Trophoblast cell (in vitro differentiated cells and primary cell): ENCODE results near the gene ADGRL1.
A peak's percentile ranks its signal among the peaks of the same experiment; 100 is the strongest.
"Not testable (repeated sequence)": the region's sequence is repeated elsewhere in the genome, so short reads cannot be mapped to it uniquely, and the experiment has no call there.

Experiments used
- DNase-seq, 2 donors: peaks; one replicate each; pipeline ENCODE4 v3.0.0-alpha.2; 2016
- H2AFZ ChIP-seq: 2 replicates; pipeline ENCODE4 v1.6.1; 2013; ENCODE audit warnings: low read length, moderate library complexity, mild to moderate bottlenecking; ENCODE audit not compliant: insufficient read depth, poor library complexity
- H2AK5ac ChIP-seq: 2 replicates; pipeline ENCODE4 v1.6.1; 2013; ENCODE audit warnings: mild to moderate bottlenecking, low read length
- H2BK120ac ChIP-seq: 2 replicates; pipeline ENCODE4 v1.6.1; 2013; ENCODE audit warnings: low read length, mild to moderate bottlenecking, moderate library complexity; ENCODE audit not compliant: insufficient read depth, poor library complexity
- H2BK12ac ChIP-seq: 2 replicates; pipeline ENCODE4 v1.6.1; 2013; ENCODE audit warnings: mild to moderate bottlenecking, low read length, moderate library complexity
- H2BK5ac ChIP-seq: 2 replicates; pipeline ENCODE4 v1.6.1; 2013; ENCODE audit warnings: low read length, low read depth, moderate library complexity, mild to moderate bottlenecking; ENCODE audit not compliant: poor library complexity
- H3K14ac ChIP-seq: 2 replicates; pipeline ENCODE4 v1.6.1; 2013; ENCODE audit warnings: mild to moderate bottlenecking, low read length
- H3K18ac ChIP-seq: 2 replicates; pipeline ENCODE4 v1.6.1; 2013; ENCODE audit warnings: mild to moderate bottlenecking, low read length
- H3K23ac ChIP-seq: 2 replicates; pipeline ENCODE4 v1.6.1; 2013; ENCODE audit warnings: low read length
- H3K27ac ChIP-seq: 2 replicates; pipeline ENCODE4 v1.5.1; 2013; ENCODE audit warnings: low read depth, mild to moderate bottlenecking, inconsistent platforms, low read length, moderate library complexity
- H3K27me3 ChIP-seq: 2 replicates; pipeline ENCODE4 v1.6.1; 2013; ENCODE audit warnings: inconsistent platforms, mild to moderate bottlenecking, low read length, moderate library complexity; ENCODE audit not compliant: insufficient read depth
- H3K36me3 ChIP-seq, 2 experiments: 1 replicate in 1 of 2; 2 replicates in 1 of 2; pipeline ENCODE4 v1.6.1; 2013; ENCODE audit warnings: low read length in 2 of 2, mild to moderate bottlenecking in 2 of 2, moderate library complexity in 1 of 2; ENCODE audit not compliant: insufficient read depth in 2 of 2, control insufficient read depth in 1 of 2
- H3K4ac ChIP-seq: 2 replicates; pipeline ENCODE4 v1.6.1; 2013; ENCODE audit warnings: low read depth, mild to moderate bottlenecking, low read length, moderate library complexity
- H3K4me1 ChIP-seq, 2 experiments: 1 replicate in 1 of 2; 2 replicates in 1 of 2; pipeline ENCODE4 v1.6.1; 2013; ENCODE audit warnings: low read length in 2 of 2, mild to moderate bottlenecking in 2 of 2, moderate library complexity in 1 of 2; ENCODE audit not compliant: insufficient read depth in 2 of 2, control insufficient read depth in 1 of 2
- H3K4me2 ChIP-seq: 2 replicates; pipeline ENCODE4 v1.6.1; 2013; ENCODE audit warnings: inconsistent platforms, mild to moderate bottlenecking, low read length, moderate library complexity
- H3K4me3 ChIP-seq: 2 replicates; pipeline ENCODE4 v1.5.1; 2013; ENCODE audit warnings: mild to moderate bottlenecking, low read depth, low read length, inconsistent platforms
- H3K79me1 ChIP-seq: one replicate; pipeline ENCODE4 v1.6.1; 2013; ENCODE audit warnings: low read length
- H3K79me2 ChIP-seq: 2 replicates; pipeline ENCODE4 v1.6.1; 2013; ENCODE audit warnings: low read length, mild to moderate bottlenecking; ENCODE audit not compliant: control insufficient read depth, insufficient read depth, poor library complexity
- H3K9ac ChIP-seq: 2 replicates; pipeline ENCODE4 v1.6.1; 2013; ENCODE audit warnings: mild to moderate bottlenecking, low read length
- H3K9me3 ChIP-seq: 2 replicates; pipeline ENCODE4 v1.6.1; 2013; ENCODE audit warnings: low read depth, mild to moderate bottlenecking, control low read depth, inconsistent platforms, low read length; ENCODE audit not compliant: insufficient read depth
- H4K12ac ChIP-seq: 2 replicates; pipeline ENCODE4 v1.6.1; 2013; ENCODE audit warnings: low read depth, mild to moderate bottlenecking, low read length, moderate library complexity
- H4K8ac ChIP-seq: 2 replicates; pipeline ENCODE4 v1.6.1; 2013; ENCODE audit warnings: low read depth, mild to moderate bottlenecking, low read length, moderate library complexity
- H4K91ac ChIP-seq: one replicate; pipeline ENCODE4 v1.6.1; 2013; ENCODE audit warnings: low read depth, mild to moderate bottlenecking, low read length, moderate library complexity
- WGBS: extraction: QIAGEN DNeasy Blood & Tissue Kit; methylation state at CpG from one replicate; pipeline ENCODE4 v1.1.7; 2013; ENCODE audit warnings: missing lambda C conversion rate; ENCODE audit not compliant: insufficient read length, insufficient coverage; ENCODE audit errors: extremely low coverage; 5-methylcytosine and 5-hydroxymethylcytosine counted together

The ADGRL1 gene

GRCh38 chr19:14248578-14249011, 42.6 kb upstream of the ADGRL1 start:
- Histone ChIP-seq H2AFZ (no peak overlapping the region), H3K18ac (no peak overlapping the region), H3K9ac (no peak overlapping the region), H2BK12ac (no peak overlapping the region), H3K36me3 (no peaks in the 10 kb centered on the region), H4K8ac (peak overlapping the region; percentile 8), H3K23ac (no peak overlapping the region), H4K12ac (peak overlapping the region; percentile 14), H3K79me2 (no peaks in the 10 kb centered on the region), H3K4me2 (peak overlapping the region; percentile 94), H2AK5ac (no peak overlapping the region), H3K27ac (no peak overlapping the region), H3K14ac (no peak overlapping the region), H3K4me3 (peak overlapping the region; percentile 59), H3K27me3 (no peaks in the 10 kb centered on the region), H3K9me3 (no peaks in the 10 kb centered on the region), H3K4me1 (peaks cover 2 to 4% of the 10 kb centered on the region in 2 experiments), H2BK120ac (no peak overlapping the region), H2BK5ac (no peak overlapping the region), H4K91ac (no peak overlapping the region), H3K4ac (no peak overlapping the region), H3K79me1 (peaks cover 2% of the 10 kb centered on the region)
- no peak for DNase-seq
- WGBS, result no CpG with 5 or more reads among the region's 20 CpGs

GRCh38 chr19:14247548-14248471, 41.8 kb upstream of the ADGRL1 start:
- WGBS, result no CpG with 5 or more reads among the region's 38 CpGs

GRCh38 chr19:14247205-14247547, 41.2 kb upstream of the ADGRL1 start:
- H3K23ac ChIP-seq, H3K79me2 ChIP-seq, H3K4me2 ChIP-seq, H3K9ac ChIP-seq, H2BK120ac ChIP-seq, H4K91ac ChIP-seq, DNase-seq, H2BK12ac ChIP-seq, H3K27me3 ChIP-seq, H3K9me3 ChIP-seq, H3K4me1 ChIP-seq, H2AK5ac ChIP-seq, H3K4ac ChIP-seq, H4K8ac ChIP-seq, H2AFZ ChIP-seq, H3K18ac ChIP-seq, H4K12ac ChIP-seq, H2BK5ac ChIP-seq, H3K14ac ChIP-seq, H3K27ac ChIP-seq, H3K4me3 ChIP-seq, H3K79me1 ChIP-seq, H3K36me3 ChIP-seq: not testable (repeated sequence)
- no CpG with 5 or more reads among the region's 6 CpGs for WGBS

More at GRCh38 chr19:14247548-14248471, 41.8 kb upstream of the ADGRL1 start:
- H3K4me3 ChIP-seq, H2BK5ac ChIP-seq, H3K9ac ChIP-seq, H2BK120ac ChIP-seq, H3K18ac ChIP-seq, H3K36me3 ChIP-seq, H2AK5ac ChIP-seq, H2BK12ac ChIP-seq, H3K23ac ChIP-seq, H3K4me1 ChIP-seq, H4K12ac ChIP-seq, H3K79me2 ChIP-seq, H3K79me1 ChIP-seq, DNase-seq, H3K9me3 ChIP-seq, H3K27ac ChIP-seq, H2AFZ ChIP-seq, H3K14ac ChIP-seq, H4K91ac ChIP-seq, H3K27me3 ChIP-seq, H3K4ac ChIP-seq: not testable (repeated sequence)
- Histone ChIP-seq H3K4me2 (peak overlapping the region; percentile 21), H4K8ac (peak overlapping the region; percentile 23)

GRCh38 chr19:14244393-14244792, 38.4 kb upstream of the ADGRL1 start:
- not testable (repeated sequence) for H2BK5ac ChIP-seq, DNase-seq, H3K23ac ChIP-seq, H2BK12ac ChIP-seq, H3K18ac ChIP-seq, H3K79me2 ChIP-seq, H3K79me1 ChIP-seq, H3K4me1 ChIP-seq, H3K27ac ChIP-seq, H3K14ac ChIP-seq, H2AFZ ChIP-seq, H4K8ac ChIP-seq, H3K9me3 ChIP-seq, H3K4ac ChIP-seq, H4K91ac ChIP-seq, H3K9ac ChIP-seq, H2BK120ac ChIP-seq, H3K36me3 ChIP-seq, H4K12ac ChIP-seq, H2AK5ac ChIP-seq, H3K4me3 ChIP-seq, H3K4me2 ChIP-seq, H3K27me3 ChIP-seq
- no CpG with 5 or more reads among the region's 5 CpGs for WGBS
